GM19455 (cell line): Measurements from ENCODE around the gene TGFBR3L.

Experiments used
- ATAC-seq: cut with Tn5 transposase; IDR thresholded peaks from one replicate; pipeline ENCODE4 v1.9.1; 2021; ENCODE audit not compliant: unreplicated experiment

TGFBR3L gene

GRCh38 chr19:7914598-7915045, at the start of gene TGFBR3L:
TSS of gene TGFBR3L (plus strand) at chr19:7914830.
- no peak for ATAC-seq

GRCh38 chr19:7865262-7865911, 49.2 kb upstream of the TGFBR3L start:
- no peak for ATAC-seq

- ATAC-seq, result no peak
These were observed 48.1 kb upstream of the TGFBR3L start for GRCh38 chr19:7866399-7867091.

GRCh38 chr19:7867092-7867844, 47.4 kb upstream of the TGFBR3L start:
- ATAC-seq, result no peak

- no peak for ATAC-seq
These were observed 46.3 kb upstream of the TGFBR3L start for GRCh38 chr19:7868326-7868670.

GRCh38 chr19:7868671-7869452, 45.8 kb upstream of the TGFBR3L start:
- peak; percentile 64 for ATAC-seq

- ATAC-seq, result peak; percentile 56
These were observed 45.1 kb upstream of the TGFBR3L start for GRCh38 chr19:7869453-7869909.

GRCh38 chr19:7869910-7870511, 44.6 kb upstream of the TGFBR3L start:
- no peak for ATAC-seq

GRCh38 chr19:7870571-7871436, 43.8 kb upstream of the TGFBR3L start:
- no peak for ATAC-seq

GRCh38 chr19:7871437-7872305, 43.0 kb upstream of the TGFBR3L start:
- ATAC-seq, result no peak

GRCh38 chr19:7872306-7873204, 42.1 kb upstream of the TGFBR3L start:
- no peak for ATAC-seq

- ATAC-seq, result no peak
These were observed 41.1 kb upstream of the TGFBR3L start for GRCh38 chr19:7873304-7874075.

GRCh38 chr19:7874076-7874896, 40.3 kb upstream of the TGFBR3L start, which contains the start of gene PRR36:
TSS of gene PRR36 (minus strand) at chr19:7874390. CDS start at chr19:7873689, 701 bp downstream.
- no peak for ATAC-seq

GRCh38 chr19:7874897-7875273, 39.7 kb upstream of the TGFBR3L start:
- no peak for ATAC-seq

- ATAC-seq, result no peak
These were observed 37.3 kb upstream of the TGFBR3L start for GRCh38 chr19:7877249-7877836.
